Measurements from ENCODE around the gene MTRFR. TPM values are rescaled to one million over a fixed set of nuclear protein-coding genes. Genes with fewer than 3 reads are reported as not detected.
A peak's percentile ranks its signal among the peaks of the same experiment; 100 is the strongest.
"Not testable (repeated sequence)": the region's sequence is repeated elsewhere in the genome, so short reads cannot be mapped to it uniquely, and the experiment has no call there.

Gene MTRFR
- 10 to 100 TPM; 28.2 to 30.0 TPM for total RNA-seq

DNA sequence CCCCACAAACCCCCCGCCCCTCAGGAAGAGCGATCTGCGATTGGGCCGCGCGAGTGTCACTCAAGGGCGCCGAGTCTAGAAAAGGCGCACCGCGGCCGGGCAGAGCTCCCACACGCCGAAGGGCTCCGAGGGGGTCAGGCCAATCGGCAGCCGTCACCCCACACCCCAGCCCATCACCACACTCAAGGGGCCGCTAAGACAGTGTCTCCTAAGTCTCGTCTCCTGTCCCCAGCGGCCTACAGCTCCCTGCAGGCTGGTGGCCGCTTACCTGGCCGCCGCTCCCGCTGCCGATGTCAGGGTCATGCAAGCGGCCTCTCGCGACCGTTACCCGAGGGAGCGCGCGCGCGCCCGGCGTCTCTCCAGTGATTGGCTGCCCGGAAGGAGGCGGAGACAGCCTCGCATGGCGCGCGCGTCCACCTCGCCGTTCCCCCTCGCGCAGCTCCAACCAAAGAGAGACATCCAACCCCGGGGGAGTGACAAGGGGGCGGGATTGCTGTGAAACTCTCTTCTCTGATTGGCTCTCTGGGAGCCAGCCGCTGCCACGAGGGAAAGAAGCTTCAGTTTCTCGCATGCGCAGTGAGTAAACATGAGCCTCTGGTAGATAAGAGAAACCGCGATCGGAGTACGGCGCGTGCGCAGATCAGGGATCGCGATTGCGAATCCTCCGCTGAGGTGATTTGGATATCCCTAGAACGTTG, at the start of gene MTRFR, which contains the start of gene MPHOSPH9:
Gene MTRFR, plus strand, starts transcription at position 630 of the 698 bp plus-strand sequence. CDS start 20,239 bp downstream, outside the sequence.
Gene MPHOSPH9, minus strand, starts transcription at position 335 of the 698 bp plus-strand sequence. CDS start 2,777 bp downstream, outside the sequence.
- H3K9me3 Mint-ChIP-seq (ENCODE audit: insufficient read depth), result no peaks in the 10 kb centered on the region
- peaks cover 65% of the 10 kb centered on the region for H3K4me1 Mint-ChIP-seq (ENCODE audit: low read depth)
- no peaks in the 10 kb centered on the region for H3K27me3 Mint-ChIP-seq (ENCODE audit: low read depth)
- ATAC-seq, result peak; percentile 91
- ChIA-PET CTCF (interaction anchor here (0.6 to 5.4 kb wide), 16 partner anchors 8 to 439 kb away, joined by 3 to 34 read pairs (median 6); partner anchors contain the start of genes ARL6IP4 and KMT5A), POLR2A (interaction anchor here (0.5 to 3.2 kb wide), 53 partner anchors 9 to 966 kb away, joined by 3 to 80 read pairs (median 4); partner anchors contain the start of genes ATP6V0A2, DDX55, KMT5A and KNTC1)
- peak within 1 kb of the TSS; percentile 97 for H3K27ac Mint-ChIP-seq
- peaks cover 53% of the 10 kb centered on the region for H3K36me3 Mint-ChIP-seq (ENCODE audit: low read depth)
- H3K4me3 Mint-ChIP-seq, result peak within 1 kb of the TSS; percentile 97
- DNase-seq, result peak; percentile 100

DNA sequence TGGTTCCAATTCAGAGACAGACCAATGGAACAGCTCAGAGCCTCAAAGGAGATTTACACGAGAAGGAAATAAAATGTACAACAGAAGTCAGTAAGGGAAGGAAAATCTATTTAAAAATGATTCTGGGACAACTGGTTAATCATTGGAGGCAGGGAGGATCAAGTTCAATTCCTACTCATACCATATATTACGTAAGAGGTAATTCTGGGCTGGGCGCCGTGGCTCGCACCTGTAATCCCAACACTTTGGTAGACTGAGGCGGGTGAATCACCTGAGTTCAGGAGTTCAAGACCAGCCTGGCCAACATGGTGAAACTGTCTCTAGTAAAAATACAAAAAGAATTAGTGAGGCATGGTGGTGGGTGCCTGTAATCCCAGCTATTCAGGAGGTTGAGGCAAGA, 45.6 kb upstream of the MTRFR start:
- ChIA-PET POLR2A (no interaction called here), CTCF (interaction anchor here (0.9 to 1.0 kb wide), 2 partner anchors 26 to 144 kb away, joined by 3 read pairs; no protein-coding TSS in a partner anchor)
- H3K27ac Mint-ChIP-seq, result no peak overlapping the region
- no peak overlapping the region for H3K4me3 Mint-ChIP-seq
- DNase-seq (no peak), ATAC-seq (no peak)
- no peaks in the 10 kb centered on the region for H3K9me3 Mint-ChIP-seq (ENCODE audit: insufficient read depth)
- H3K27me3 Mint-ChIP-seq (ENCODE audit: low read depth), result no peaks in the 10 kb centered on the region
- H3K36me3 Mint-ChIP-seq (ENCODE audit: low read depth), result peaks cover 62% of the 10 kb centered on the region
- peaks cover 6% of the 10 kb centered on the region for H3K4me1 Mint-ChIP-seq (ENCODE audit: low read depth)

DNA sequence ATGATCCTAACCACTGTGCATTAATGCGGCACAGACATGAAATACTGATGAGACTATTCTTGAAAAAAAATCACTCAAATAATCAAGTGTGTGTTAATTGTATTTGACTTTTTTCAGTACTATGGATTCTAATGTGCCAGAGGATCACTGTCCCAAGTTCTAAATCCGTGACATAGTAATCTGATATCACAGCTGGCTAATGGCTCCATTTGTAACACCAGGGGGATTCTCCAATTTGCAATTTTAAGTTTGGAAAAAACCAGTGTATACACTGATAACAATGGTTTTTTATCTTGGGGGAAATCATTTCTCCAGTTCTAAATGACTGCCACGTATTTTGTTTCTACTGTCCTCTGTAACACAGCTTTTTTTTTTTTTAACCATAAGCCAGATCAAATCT, 33.3 kb upstream of the MTRFR start:
- ChIA-PET POLR2A (interaction anchor here (0.5 to 0.8 kb wide), 2 partner anchors 15 to 33 kb away, joined by 3 to 7 read pairs; partner anchors contain the start of genes MPHOSPH9 and MTRFR), CTCF (interaction anchor here (1.3 to 3.9 kb wide), 4 partner anchors 25 to 156 kb away, joined by 3 to 23 read pairs (median 5); no protein-coding TSS in a partner anchor)
- DNase-seq (no peak), ATAC-seq (no peak)
- Mint-ChIP-seq H3K36me3 (ENCODE audit: low read depth) (peaks cover 63% of the 10 kb centered on the region), H3K9me3 (ENCODE audit: insufficient read depth) (no peaks in the 10 kb centered on the region), H3K4me3 (no peak overlapping the region), H3K4me1 (ENCODE audit: low read depth) (peaks cover 19% of the 10 kb centered on the region), H3K27me3 (ENCODE audit: low read depth) (no peaks in the 10 kb centered on the region), H3K27ac (peak overlapping the region; percentile 83)

DNA sequence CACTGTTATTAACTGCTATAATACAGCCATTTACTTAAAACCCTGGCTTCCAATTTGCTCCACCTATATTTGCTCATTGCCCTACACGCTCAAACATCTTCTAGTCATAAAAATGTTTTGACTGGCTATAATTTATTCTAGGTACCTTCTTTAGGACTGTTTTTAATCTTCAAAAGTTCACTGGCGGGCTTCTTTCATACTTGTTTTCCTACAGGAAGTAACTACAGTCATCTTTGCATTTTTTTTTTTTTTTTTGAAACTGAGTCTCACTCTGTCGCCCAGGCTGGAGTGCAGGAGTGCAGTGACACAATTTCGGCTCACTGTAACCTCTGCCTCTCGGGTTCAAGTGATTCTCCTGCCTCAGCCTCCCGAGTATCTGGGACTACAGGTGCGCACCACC, 32.8 kb upstream of the MTRFR start:
- DNase-seq (no peak), ATAC-seq (peak; percentile 15)
- Mint-ChIP-seq H3K36me3 (ENCODE audit: low read depth) (peaks cover 63% of the 10 kb centered on the region), H3K27ac (peak overlapping the region; percentile 83), H3K4me1 (ENCODE audit: low read depth) (peaks cover 19% of the 10 kb centered on the region), H3K9me3 (ENCODE audit: insufficient read depth) (no peaks in the 10 kb centered on the region), H3K27me3 (ENCODE audit: low read depth) (no peaks in the 10 kb centered on the region), H3K4me3 (no peak overlapping the region)
- ChIA-PET CTCF (interaction anchor here (1.3 to 3.9 kb wide), 4 partner anchors 25 to 157 kb away, joined by 3 to 23 read pairs (median 5); no protein-coding TSS in a partner anchor), POLR2A (interaction anchor here (0.8 to 2.6 kb wide), 2 partner anchors 32 kb away, joined by 7 to 8 read pairs; partner anchors contain the start of genes MPHOSPH9 and MTRFR)

DNA sequence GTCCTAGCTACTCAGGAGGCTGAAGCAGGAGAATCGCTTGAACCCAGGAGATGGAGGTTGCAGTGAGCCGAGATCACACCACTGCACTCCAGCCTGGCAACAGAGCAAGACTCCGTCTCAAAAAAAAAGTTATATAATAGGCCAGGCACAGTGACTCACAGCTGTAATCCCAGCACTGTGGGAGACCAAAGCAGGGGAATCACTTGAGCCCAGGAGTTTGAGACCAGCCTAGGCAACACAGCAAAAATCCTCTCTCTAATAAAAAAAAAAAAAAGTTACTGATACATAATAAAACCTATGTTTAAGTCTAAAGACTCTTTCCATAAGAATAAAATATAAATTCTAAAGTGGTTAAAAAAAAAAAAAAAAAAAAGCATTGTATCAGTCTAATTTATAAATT, 26.4 kb upstream of the MTRFR start:
- ATAC-seq; H3K27ac Mint-ChIP-seq; H3K4me3 Mint-ChIP-seq; CTCF ChIA-PET; H3K27me3 Mint-ChIP-seq (ENCODE audit: low read depth); DNase-seq; H3K4me1 Mint-ChIP-seq (ENCODE audit: low read depth); POLR2A ChIA-PET; H3K9me3 Mint-ChIP-seq (ENCODE audit: insufficient read depth): not testable (repeated sequence)
- peaks cover 60% of the 10 kb centered on the region for H3K36me3 Mint-ChIP-seq (ENCODE audit: low read depth)

DNA sequence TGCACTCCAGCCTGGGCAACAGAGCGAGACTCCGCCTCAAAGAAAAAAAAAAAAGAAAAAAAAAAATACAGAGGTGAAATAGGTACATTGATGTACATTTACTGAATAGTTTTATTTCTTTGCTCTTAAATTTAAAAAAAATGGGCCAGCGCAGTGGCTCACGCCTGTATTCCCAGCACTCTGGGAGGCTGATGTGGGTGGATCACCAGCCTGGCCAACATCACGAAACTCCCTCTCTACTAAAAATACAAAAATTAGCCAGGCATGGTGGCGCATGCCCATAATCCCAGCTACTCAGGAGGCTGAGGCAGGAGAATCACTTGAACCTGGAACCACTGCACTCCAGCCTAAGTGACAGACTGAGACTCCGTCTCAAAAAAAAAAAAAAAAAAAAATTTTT, 25.4 kb upstream of the MTRFR start:
- not testable (repeated sequence) for H3K4me1 Mint-ChIP-seq (ENCODE audit: low read depth); DNase-seq; H3K4me3 Mint-ChIP-seq; H3K27me3 Mint-ChIP-seq (ENCODE audit: low read depth); ATAC-seq; H3K27ac Mint-ChIP-seq; H3K9me3 Mint-ChIP-seq (ENCODE audit: insufficient read depth)
- POLR2A ChIA-PET, result interaction anchor here (0.6 to 1.0 kb wide), 2 partner anchors 25 to 54 kb away, joined by 4 to 5 read pairs; partner anchors contain the start of gene MPHOSPH9
- peaks cover 56% of the 10 kb centered on the region for H3K36me3 Mint-ChIP-seq (ENCODE audit: low read depth)
- CTCF ChIA-PET, result interaction anchor here (0.8 kb wide), 1 partner anchor 30 kb away, joined by 4 read pairs; no protein-coding TSS in a partner anchor

DNA sequence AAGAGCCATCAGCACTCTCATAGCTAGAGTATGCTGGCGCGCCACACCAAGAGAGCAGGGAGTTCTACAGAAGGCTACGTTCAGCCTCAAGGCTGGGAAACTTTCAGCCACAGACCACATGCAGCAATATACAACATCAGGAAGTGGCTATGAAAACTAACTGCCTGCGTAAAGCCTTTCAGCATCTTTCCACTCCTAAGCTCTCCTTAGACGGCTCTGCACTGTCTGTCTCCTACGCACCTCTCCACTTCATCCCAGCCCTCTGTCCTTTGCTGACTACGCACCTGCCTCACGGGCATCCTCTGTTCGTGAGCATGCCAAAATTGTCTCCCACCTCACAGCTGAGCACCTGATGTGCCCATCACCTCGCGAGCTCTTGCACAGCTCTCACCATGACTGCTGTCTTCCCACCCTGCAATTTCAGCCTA, 10.0 kb upstream of the MTRFR start:
- H3K27ac Mint-ChIP-seq, result peak overlapping the region; percentile 94
- ChIA-PET CTCF (interaction anchor here (0.6 to 2.5 kb wide), 9 partner anchors 9 to 395 kb away, joined by 3 to 35 read pairs (median 6); partner anchors contain the start of genes KMT5A, MPHOSPH9 and MTRFR), POLR2A (interaction anchor here (0.7 to 3.5 kb wide), 9 partner anchors 10 to 379 kb away, joined by 3 to 80 read pairs (median 4); partner anchors contain the start of genes DDX55, MPHOSPH9, MTRFR and OGFOD2)
- peak; percentile 96 for ATAC-seq
- H3K36me3 Mint-ChIP-seq (ENCODE audit: low read depth), result peaks cover 63% of the 10 kb centered on the region
- H3K27me3 Mint-ChIP-seq (ENCODE audit: low read depth), result no peaks in the 10 kb centered on the region
- no peaks in the 10 kb centered on the region for H3K9me3 Mint-ChIP-seq (ENCODE audit: insufficient read depth)
- H3K4me1 Mint-ChIP-seq (ENCODE audit: low read depth), result peaks cover 47% of the 10 kb centered on the region
- DNase-seq, result peak; percentile 79
- peak overlapping the region; percentile 69 for H3K4me3 Mint-ChIP-seq

DNA sequence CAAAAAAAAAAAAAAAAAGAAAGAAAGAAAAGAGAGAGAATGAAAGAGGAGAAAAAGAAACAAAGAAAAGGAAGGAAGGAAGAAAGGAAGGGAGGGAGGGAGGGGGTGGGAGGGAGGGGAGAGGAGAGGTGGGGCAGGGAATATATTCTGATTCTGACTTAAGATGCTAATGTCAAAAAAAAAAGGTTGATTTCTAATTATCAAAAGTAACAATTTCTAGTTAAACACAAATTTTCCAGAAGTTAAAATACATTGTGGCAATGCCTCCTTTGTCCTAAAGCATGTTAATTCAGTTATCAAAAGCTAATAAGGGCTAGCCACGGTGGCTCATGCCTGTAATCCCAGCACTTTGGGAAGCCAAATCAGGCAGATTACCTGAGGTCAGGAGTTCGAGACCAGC, 7.8 kb upstream of the MTRFR start:
- H3K36me3 Mint-ChIP-seq (ENCODE audit: low read depth), result peaks cover 62% of the 10 kb centered on the region
- no peak overlapping the region for H3K27ac Mint-ChIP-seq
- no peak for ATAC-seq
- no peak for DNase-seq
- H3K4me1 Mint-ChIP-seq (ENCODE audit: low read depth), result peaks cover 64% of the 10 kb centered on the region
- ChIA-PET POLR2A (interaction anchor here (0.6 to 3.5 kb wide), 3 partner anchors 7 to 182 kb away, joined by 3 to 80 read pairs (median 5); partner anchors contain the start of genes MPHOSPH9 and MTRFR), CTCF (interaction anchor here (1.0 to 6.0 kb wide), 5 partner anchors 8 to 356 kb away, joined by 3 to 80 read pairs (median 5); partner anchors contain the start of genes MPHOSPH9 and MTRFR)
- no peak overlapping the region for H3K4me3 Mint-ChIP-seq
- H3K9me3 Mint-ChIP-seq (ENCODE audit: insufficient read depth), result no peaks in the 10 kb centered on the region
- H3K27me3 Mint-ChIP-seq (ENCODE audit: low read depth), result no peaks in the 10 kb centered on the region

DNA sequence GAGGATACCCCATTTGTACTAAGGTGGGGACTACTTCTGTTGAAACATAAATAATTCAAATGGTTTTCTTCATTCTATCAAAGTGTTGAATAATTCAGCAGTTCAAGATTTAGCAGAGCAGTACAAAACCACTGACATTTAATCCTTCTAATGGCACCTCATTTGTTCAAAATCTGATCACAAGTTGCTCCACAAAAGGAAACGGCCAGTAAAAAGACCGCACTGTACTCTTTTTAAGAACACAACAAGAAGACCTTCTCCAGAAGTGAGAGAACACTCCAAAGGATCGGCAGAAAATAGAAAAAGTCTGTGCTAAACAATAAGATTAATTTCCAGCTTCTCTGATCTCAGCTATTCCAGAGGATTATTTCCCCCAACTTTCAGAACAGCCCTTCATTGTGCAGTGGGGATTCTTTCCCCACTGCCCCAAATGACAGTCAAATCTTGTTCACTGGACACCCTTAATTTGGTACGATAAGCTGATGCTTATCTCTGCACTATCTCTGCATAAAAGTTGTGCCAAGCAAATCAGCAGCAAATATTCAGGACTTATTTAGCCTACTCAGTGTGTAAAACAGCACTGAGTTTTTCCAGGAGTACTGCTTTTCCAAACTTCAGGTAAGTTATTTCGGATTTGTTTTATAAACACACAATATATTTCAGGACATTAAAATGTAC, 5.5 kb upstream of the MTRFR start:
- ChIA-PET CTCF (interaction anchor here (1.9 to 6.0 kb wide), 2 partner anchors 11 to 354 kb away, joined by 4 to 80 read pairs; no protein-coding TSS in a partner anchor), POLR2A (no interaction called here)
- H3K9me3 Mint-ChIP-seq (ENCODE audit: insufficient read depth), result no peaks in the 10 kb centered on the region
- DNase-seq, result no peak
- H3K27me3 Mint-ChIP-seq (ENCODE audit: low read depth), result no peaks in the 10 kb centered on the region
- H3K4me3 Mint-ChIP-seq, result peak overlapping the region; percentile 36
- ATAC-seq, result no peak
- H3K27ac Mint-ChIP-seq, result peak overlapping the region; percentile 55
- H3K36me3 Mint-ChIP-seq (ENCODE audit: low read depth), result peaks cover 51% of the 10 kb centered on the region
- peaks cover 69% of the 10 kb centered on the region for H3K4me1 Mint-ChIP-seq (ENCODE audit: low read depth)

DNA sequence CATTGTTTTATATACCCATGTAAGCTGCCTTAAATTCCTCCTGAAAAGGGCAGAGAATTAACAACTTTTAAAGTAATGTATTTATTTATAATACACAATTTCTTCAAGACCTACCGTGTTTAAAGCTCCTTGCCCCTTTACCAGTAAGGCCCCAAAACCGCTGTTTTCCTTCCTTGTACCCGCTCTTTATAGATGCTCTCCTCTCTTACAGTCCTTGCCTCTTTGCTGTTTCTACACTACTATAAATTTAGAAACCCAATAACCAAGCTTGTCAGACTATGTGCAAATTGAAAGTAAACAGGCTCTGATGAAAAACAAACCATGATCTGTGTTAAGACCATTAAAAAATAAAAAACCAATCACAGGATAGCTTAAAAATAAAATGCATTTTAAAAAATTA, 4.2 kb upstream of the MTRFR start:
- H3K27ac Mint-ChIP-seq, result peak overlapping the region; percentile 83
- DNase-seq, result peak; percentile 38
- peak overlapping the region; percentile 70 for H3K4me3 Mint-ChIP-seq
- peaks cover 54% of the 10 kb centered on the region for H3K36me3 Mint-ChIP-seq (ENCODE audit: low read depth)
- CTCF ChIA-PET, result interaction anchor here (0.7 to 6.0 kb wide), 6 partner anchors 10 to 435 kb away, joined by 3 to 80 read pairs (median 4); partner anchors contain the start of gene SBNO1
- POLR2A ChIA-PET, result interaction anchor here (0.6 to 1.2 kb wide), 5 partner anchors 28 to 155 kb away, joined by 3 to 5 read pairs (median 3); partner anchors contain the start of gene KMT5A
- no peaks in the 10 kb centered on the region for H3K27me3 Mint-ChIP-seq (ENCODE audit: low read depth)
- no peak for ATAC-seq
- no peaks in the 10 kb centered on the region for H3K9me3 Mint-ChIP-seq (ENCODE audit: insufficient read depth)
- H3K4me1 Mint-ChIP-seq (ENCODE audit: low read depth), result peaks cover 59% of the 10 kb centered on the region

DNA sequence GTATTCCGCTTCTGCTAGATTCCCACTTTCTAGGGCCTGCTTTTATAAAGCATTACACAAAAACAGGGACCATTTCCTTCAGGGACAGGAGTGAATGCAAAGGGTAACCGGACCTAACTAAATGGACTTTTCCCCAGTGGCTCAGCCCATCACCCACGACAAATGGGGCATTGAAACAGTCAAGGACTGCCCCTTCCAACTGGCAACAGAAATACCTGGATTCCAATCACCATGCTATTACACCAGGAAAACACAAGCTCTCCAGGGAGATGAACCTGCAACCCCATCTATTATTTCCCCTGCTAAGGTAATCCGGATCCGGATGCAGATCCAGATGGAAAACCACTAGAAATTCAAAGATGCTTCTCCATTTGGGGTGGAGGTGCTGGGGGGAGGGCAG, 1.3 kb upstream of the MTRFR start:
- ChIA-PET POLR2A (interaction anchor here (0.7 to 3.2 kb wide), 24 partner anchors 8 to 707 kb away, joined by 3 to 80 read pairs (median 7); partner anchors contain the start of genes KMT5A, OGFOD2 and SBNO1), CTCF (interaction anchor here (1.0 to 5.4 kb wide), 6 partner anchors 9 to 438 kb away, joined by 3 to 34 read pairs (median 15); partner anchors contain the start of gene ARL6IP4)
- no peaks in the 10 kb centered on the region for H3K9me3 Mint-ChIP-seq (ENCODE audit: insufficient read depth)
- ATAC-seq (no peak), DNase-seq (no peak)
- H3K4me1 Mint-ChIP-seq (ENCODE audit: low read depth), result peaks cover 62% of the 10 kb centered on the region
- H3K36me3 Mint-ChIP-seq (ENCODE audit: low read depth), result peaks cover 55% of the 10 kb centered on the region
- H3K4me3 Mint-ChIP-seq, result peak overlapping the region; percentile 97
- no peaks in the 10 kb centered on the region for H3K27me3 Mint-ChIP-seq (ENCODE audit: low read depth)
- H3K27ac Mint-ChIP-seq, result peak overlapping the region; percentile 97

All from activated CD8-positive, alpha-beta T cell treated with anti-CD3 and anti-CD28 coated beads, Interleukin-2, amount 10 ng/mL, durations not matched to agents 7 days and 5 days (primary cell).